Keratinocyte (primary cell): ENCODE results near the gene ARHGAP19.

Experiments
- EZH2 ChIP-seq: IDR thresholded peaks from one replicate; pipeline ENCODE4 v1.6.1; 2012; ENCODE audit warnings: inconsistent platforms, mild to moderate bottlenecking, low read length, moderate library complexity
- TF ChIP-seq, protein P1 (sequence below), 3 experiments: IDR thresholded peaks in 1 of 3; conservative IDR thresholded peaks in 1 of 3; optimal IDR thresholded peaks in 1 of 3; 2 replicates in 2 of 3; 3 replicates in 1 of 3; pipeline versions ENCODE3 to v1.5.1; 2011; ENCODE audit warnings: low read length in 3 of 3, mild to moderate bottlenecking in 3 of 3, moderate library complexity in 2 of 3, control low read depth in 1 of 3, inconsistent platforms in 1 of 3; ENCODE audit not compliant: insufficient read depth in 2 of 3; ENCODE audit errors: extremely low read depth in 1 of 3

DNA sequence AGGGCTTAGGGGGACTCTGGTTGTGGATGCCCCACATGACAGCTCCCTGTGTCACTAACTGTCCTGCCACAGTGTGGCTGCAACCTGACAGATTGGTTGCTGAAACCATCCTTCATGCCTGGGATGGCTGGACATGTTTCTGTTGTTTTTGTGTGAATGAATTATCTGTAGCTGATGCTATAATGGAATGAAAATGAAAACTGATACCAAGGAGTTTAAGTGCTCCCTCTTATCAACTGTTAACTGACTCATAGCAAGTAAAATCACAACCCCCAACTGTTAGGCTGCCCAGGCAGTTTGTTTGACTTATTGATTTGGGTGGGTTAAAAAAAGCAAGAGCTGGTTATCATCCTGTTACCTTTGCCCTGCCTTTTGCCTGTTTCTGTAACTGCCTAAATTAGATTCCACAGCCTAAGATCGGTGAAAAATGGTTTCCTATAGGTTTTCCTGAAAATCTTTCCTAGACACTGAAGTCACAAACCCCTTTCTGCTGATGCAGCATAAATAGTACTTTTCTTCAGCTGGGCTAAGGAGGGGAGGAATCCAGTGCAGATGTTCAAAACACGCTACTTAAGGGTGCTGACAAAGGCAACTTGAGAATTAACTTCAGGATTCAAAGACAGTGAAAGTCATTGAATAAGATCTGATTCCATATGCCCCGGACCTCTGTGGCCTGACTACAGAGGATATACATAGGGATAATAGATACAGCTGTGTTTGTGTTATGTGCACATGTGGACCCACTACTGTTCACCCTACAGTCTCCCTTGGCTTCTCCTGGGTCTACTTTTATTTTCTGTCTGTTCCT is 36.4 kb upstream of the ARHGAP19 start:
- TF ChIP-seq, protein P1, sequence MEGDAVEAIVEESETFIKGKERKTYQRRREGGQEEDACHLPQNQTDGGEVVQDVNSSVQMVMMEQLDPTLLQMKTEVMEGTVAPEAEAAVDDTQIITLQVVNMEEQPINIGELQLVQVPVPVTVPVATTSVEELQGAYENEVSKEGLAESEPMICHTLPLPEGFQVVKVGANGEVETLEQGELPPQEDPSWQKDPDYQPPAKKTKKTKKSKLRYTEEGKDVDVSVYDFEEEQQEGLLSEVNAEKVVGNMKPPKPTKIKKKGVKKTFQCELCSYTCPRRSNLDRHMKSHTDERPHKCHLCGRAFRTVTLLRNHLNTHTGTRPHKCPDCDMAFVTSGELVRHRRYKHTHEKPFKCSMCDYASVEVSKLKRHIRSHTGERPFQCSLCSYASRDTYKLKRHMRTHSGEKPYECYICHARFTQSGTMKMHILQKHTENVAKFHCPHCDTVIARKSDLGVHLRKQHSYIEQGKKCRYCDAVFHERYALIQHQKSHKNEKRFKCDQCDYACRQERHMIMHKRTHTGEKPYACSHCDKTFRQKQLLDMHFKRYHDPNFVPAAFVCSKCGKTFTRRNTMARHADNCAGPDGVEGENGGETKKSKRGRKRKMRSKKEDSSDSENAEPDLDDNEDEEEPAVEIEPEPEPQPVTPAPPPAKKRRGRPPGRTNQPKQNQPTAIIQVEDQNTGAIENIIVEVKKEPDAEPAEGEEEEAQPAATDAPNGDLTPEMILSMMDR (optimal IDR thresholded peaks at IDR 0.05 in 1 of 3, IDR thresholded peaks at IDR 0.05 in 1 of 3, conservative IDR thresholded peaks at IDR 0.05 in 1 of 3; ENCODE audit: extremely low read depth in 1 of 3, insufficient read depth in 2 of 3, low read length in 3 of 3) = no peak
- TF ChIP-seq EZH2 = no peak
